B cell (primary cell): ENCODE measurements around the gene ARL4C. TPM values are rescaled to one million over a fixed set of nuclear protein-coding genes. Genes with fewer than 3 reads are reported as not detected.
A peak's percentile ranks its signal among the peaks of the same experiment; 100 is the strongest.

Experiments
- ATAC-seq: fragments of 200-7000 bp; cut with Tn5 transposase; one replicate; pipeline ENCODE4 v1.10.0; 2021; ENCODE audit warnings: low read depth, mild to moderate bottlenecking, moderate number of reproducible peaks, moderate library complexity
- CTCF ChIA-PET: fragments of 350-600 bp; sonication (Branson Sonifier 250); formaldehyde crosslinking; loops from one replicate; lab custom pipeline; 2021; ENCODE audit warnings: antibody characterized with exemption, inconsistent platforms; lab: Charles Lee
- POLR2A ChIA-PET: fragments of 350-600 bp; sonication (Branson Sonifier 250); formaldehyde crosslinking; loops from one replicate; lab custom pipeline; 2021; ENCODE audit warnings: antibody characterized with exemption; lab: Charles Lee
- DNase-seq: peaks from one replicate; pipeline ENCODE4 v3.0.0; 2013
- H2AFZ ChIP-seq: 2 replicates; pipeline ENCODE4 v1.6.1; 2012; ENCODE audit warnings: mild to moderate bottlenecking, low read depth, low read length; ENCODE audit not compliant: insufficient read depth, poor library complexity, severe bottlenecking
- H3K27ac ChIP-seq, 2 donors: 1 replicate in 1 of 2; 2 replicates in 1 of 2; pipeline ENCODE4 v1.5.1; 2012 to 2013; ENCODE audit warnings: low read length in 2 of 2, mild to moderate bottlenecking in 2 of 2, moderate library complexity in 1 of 2
- H3K27me3 ChIP-seq, 4 experiments: fragments of 200-600 bp in 1 of 4; sonication (generic) in 1 of 4; replicated peaks in 1 of 4; 1 replicate in 2 of 4; 2 replicates in 2 of 4; pipeline versions ENCODE4 v1.6.1 to v1.7.0; 2013 to 2016; ENCODE audit warnings: low read length in 3 of 4, mild to moderate bottlenecking in 2 of 4, mixed read lengths in 1 of 4, moderate library complexity in 1 of 4; ENCODE audit not compliant: insufficient read depth in 4 of 4, control insufficient read depth in 3 of 4; ENCODE audit errors: control extremely low read depth in 1 of 4
- H3K36me3 ChIP-seq, 2 experiments: replicated peaks in 1 of 2; 1 replicate in 1 of 2; 2 replicates in 1 of 2; pipeline versions ENCODE4 v1.6.1 to v1.7.1; 2013; ENCODE audit warnings: low read length in 1 of 2; ENCODE audit not compliant: insufficient read depth in 2 of 2, control insufficient read depth in 1 of 2; ENCODE audit errors: control extremely low read depth in 1 of 2, extremely low read depth in 1 of 2
- H3K4me1 ChIP-seq, 2 donors: fragments of 200-600 bp in 1 of 2; sonication (generic) in 1 of 2; 1 replicate in 1 of 2; 2 replicates in 1 of 2; pipeline versions ENCODE4 v1.5.1 to v1.6.1; 2013 to 2017; ENCODE audit warnings: low read length in 2 of 2; ENCODE audit not compliant: control insufficient read depth in 2 of 2, insufficient read depth in 2 of 2
- H3K4me2 ChIP-seq: replicated peaks from 2 replicates; pipeline ENCODE3; 2012; ENCODE audit warnings: mild to moderate bottlenecking, low read depth, low read length; ENCODE audit not compliant: poor library complexity, severe bottlenecking
- H3K4me3 ChIP-seq, 5 experiments: fragments of 200-600 bp in 1 of 5; sonication (generic) in 1 of 5; 1 replicate in 3 of 5; 2 replicates in 2 of 5; pipeline versions ENCODE4 v1.5.1 to v1.7.0; 2011 to 2016; ENCODE audit warnings: low read length in 4 of 5, mild to moderate bottlenecking in 4 of 5, low read depth in 2 of 5, control low read depth in 1 of 5, moderate library complexity in 1 of 5; ENCODE audit not compliant: insufficient read depth in 1 of 5; ENCODE audit errors: control extremely low read depth in 1 of 5, extremely low read depth in 1 of 5
- H3K79me2 ChIP-seq: fragments of 200-600 bp; sonication (generic); one replicate; pipeline ENCODE4 v1.6.0; 2016; ENCODE audit warnings: low read length; ENCODE audit not compliant: control insufficient read depth, insufficient read depth
- H3K9ac ChIP-seq: fragments of 200-600 bp; sonication (generic); 2 replicates; pipeline ENCODE4 v1.6.1; 2017; ENCODE audit warnings: mild to moderate bottlenecking, low read length, moderate library complexity
- H3K9me3 ChIP-seq, 3 donors: one replicate each; pipeline versions ENCODE4 v1.6.1 to v1.7.1; 2013; ENCODE audit warnings: low read length in 2 of 3; ENCODE audit not compliant: control insufficient read depth in 2 of 3, insufficient read depth in 1 of 3; ENCODE audit errors: control extremely low read depth in 1 of 3
- H4K20me1 ChIP-seq: 2 replicates; pipeline ENCODE4 v1.6.0; 2012; ENCODE audit warnings: mild to moderate bottlenecking, low read length; ENCODE audit not compliant: insufficient read depth, control insufficient read depth, poor library complexity, severe bottlenecking
- H3K27ac Mint-ChIP-seq: one replicate; pipeline ENCODE4 v1.8.0; 2021; ENCODE audit warnings: mixed read lengths
- H3K27me3 Mint-ChIP-seq: one replicate; pipeline ENCODE4 v1.8.0; 2021; ENCODE audit warnings: mixed read lengths
- H3K4me1 Mint-ChIP-seq: one replicate; pipeline ENCODE4 v1.8.0; 2021; ENCODE audit warnings: mixed read lengths
- H3K4me3 Mint-ChIP-seq: one replicate; pipeline ENCODE4 v1.8.0; 2021; ENCODE audit warnings: mixed read lengths
- H3K9me3 Mint-ChIP-seq: one replicate; pipeline ENCODE4 v1.8.0; 2022; ENCODE audit warnings: mixed read lengths; ENCODE audit not compliant: insufficient read depth
- CTCF ChIP-seq: fragments of 200-600 bp; IDR thresholded peaks from one replicate; pipeline ENCODE4 v1.8.0; 2022; ENCODE audit warnings: antibody characterized with exemption, mild to moderate bottlenecking
- EZH2 ChIP-seq: IDR thresholded peaks from 2 replicates; pipeline ENCODE4 v1.6.1; 2012; ENCODE audit warnings: borderline replicate concordance, low read depth, mild to moderate bottlenecking, moderate library complexity, low read length; ENCODE audit not compliant: insufficient read depth, poor library complexity, severe bottlenecking
- WGBS: methylation state at CpG from one replicate; pipeline ENCODE4 v1.1.5; 2013; ENCODE audit warnings: missing lambda C conversion rate; ENCODE audit not compliant: insufficient coverage; 5-methylcytosine and 5-hydroxymethylcytosine counted together
- intact Hi-C: fragments of 100-400 bp; cut with micrococcal nuclease; formaldehyde crosslinking; loops from one replicate; pipeline ENCODE4 v1.10.0; 2022
- polyA plus RNA-seq: library from polyadenylated mRNA; depleted of rRNA; stranded (reverse); fragments of >200 nt; gene quantifications from 2 replicates; pipeline ENCODE4 v1.2.3, GENCODE V29; 2012
- total RNA-seq, 2 donors: library from RNA; stranded (reverse); fragments of 120-200 nt in 1 of 2; gene quantifications; 1 replicate in 1 of 2; 2 replicates in 1 of 2; pipeline versions ENCODE4 v1.2.3 to v1.2.4, GENCODE V29; 2013 to 2022

Gene ARL4C
- total and polyA plus RNA-seq, 2 donors (not counting 1 experiment from before 2014, with no cell fraction given), result 20.2 to 22.5 TPM

GRCh38 chr2:234448506-234449184 lies 48.2 kb downstream of the ARL4C start:
- Histone ChIP-seq H3K27me3 (no peaks in the 10 kb centered on the region), H4K20me1 (no peaks in the 10 kb centered on the region), H3K27ac (peak overlapping the region in 1 of 2 donors; percentile 98), H2AFZ (no peak overlapping the region), H3K79me2 (peaks cover 3% of the 10 kb centered on the region), H3K4me1 (peaks cover 72 to 86% of the 10 kb centered on the region in 2 donors), H3K36me3 (no peaks in the 10 kb centered on the region), H3K9ac (no peak overlapping the region), H3K9me3 (peaks cover 0 to 13% (median 0%) of the 10 kb centered on the region in 3 donors), H3K4me2 (no peak overlapping the region), H3K4me3 (no peak overlapping the region)
- H3K4me1 Mint-ChIP-seq, result peaks cover 78% of the 10 kb centered on the region
- CTCF ChIA-PET, result interaction anchor here (1.2 to 1.3 kb wide), 2 partner anchors 34 to 140 kb away, joined by 3 to 4 read pairs; no protein-coding TSS in a partner anchor
- DNase-seq (no peak), ATAC-seq (no peak)
- no peak for TF ChIP-seq EZH2
- no peak for TF ChIP-seq CTCF
- WGBS, result 97% methylated on average over 7 of the region's 13 CpGs
- H3K27ac Mint-ChIP-seq, result no peak overlapping the region
- POLR2A ChIA-PET, result interaction anchor here (2.2 kb wide), 1 partner anchor 23 kb away, joined by 5 read pairs; no protein-coding TSS in a partner anchor
- H3K9me3 Mint-ChIP-seq, result peaks cover 1% of the 10 kb centered on the region
- H3K4me3 Mint-ChIP-seq, result no peak overlapping the region
- no peaks in the 10 kb centered on the region for H3K27me3 Mint-ChIP-seq
- intact Hi-C loops, result loop anchor here (5.0 kb wide), 1 partner anchor 36 kb away; no protein-coding TSS in a partner anchor

DNA sequence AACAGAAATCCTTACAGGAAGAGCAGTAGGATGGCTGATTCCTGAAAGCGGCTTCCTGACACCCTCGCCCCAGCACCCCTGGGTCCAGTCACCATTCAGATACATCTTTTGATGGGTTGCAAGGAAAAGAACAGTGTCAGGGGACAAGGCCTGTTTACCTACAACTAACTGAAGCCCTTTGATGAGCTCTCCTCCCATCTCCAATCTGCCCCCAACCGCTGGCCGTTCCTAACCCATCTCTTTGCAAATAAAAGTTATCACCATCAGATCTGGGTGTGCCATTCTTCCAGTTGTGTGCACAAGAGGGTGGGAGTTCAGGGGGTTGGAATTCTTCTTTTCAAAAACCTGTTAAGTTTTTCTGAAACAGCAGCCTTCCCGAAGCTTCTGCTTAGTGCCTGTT lies 48.9 kb downstream of the ARL4C start:
- TF ChIP-seq CTCF (no peak), EZH2 (no peak)
- Mint-ChIP-seq H3K4me1 (peaks cover 78% of the 10 kb centered on the region), H3K4me3 (no peak overlapping the region), H3K27me3 (no peaks in the 10 kb centered on the region), H3K27ac (peak overlapping the region; percentile 96), H3K9me3 (peaks cover 1% of the 10 kb centered on the region)
- intact Hi-C loops, result loop anchor here (2.0 to 5.0 kb wide), 2 partner anchors 36 to 157 kb away; no protein-coding TSS in a partner anchor
- no peak for ATAC-seq
- no peak for DNase-seq
- peaks cover 0 to 14% (median 0%) of the 10 kb centered on the region in 3 donors for H3K9me3 ChIP-seq
- ChIA-PET CTCF (interaction anchor here (0.7 to 2.6 kb wide), 5 partner anchors 15 to 312 kb away, joined by 3 to 19 read pairs (median 9); partner anchors contain the start of gene ARL4C), POLR2A (interaction anchor here (2.2 kb wide), 1 partner anchor 22 kb away, joined by 5 read pairs; no protein-coding TSS in a partner anchor)
- no peak overlapping the region for H3K4me3 ChIP-seq
- H3K27ac ChIP-seq, result peak overlapping the region; percentile 95 to 98
- H3K4me1 ChIP-seq, result peaks cover 72 to 84% of the 10 kb centered on the region in 2 donors
- no peaks in the 10 kb centered on the region for H3K27me3 ChIP-seq
- no CpG with 5 or more reads among the region's 5 CpGs for WGBS
- no peaks in the 10 kb centered on the region for H4K20me1 ChIP-seq
- no peak overlapping the region for H2AFZ ChIP-seq
- H3K4me2 ChIP-seq, result peak overlapping the region; percentile 64
- H3K9ac ChIP-seq, result no peak overlapping the region
- no peaks in the 10 kb centered on the region for H3K79me2 ChIP-seq
- H3K36me3 ChIP-seq, result no peaks in the 10 kb centered on the region
